PC-9 (cell line): ENCODE measurements around the gene HNRNPM. TPM values are rescaled to one million over a fixed set of nuclear protein-coding genes. Genes with fewer than 3 reads are reported as not detected.
"Not testable (repeated sequence)": the region's sequence is repeated elsewhere in the genome, so short reads cannot be mapped to it uniquely, and the experiment has no call there.

Experiments used
- BruUV-seq: library from RNA; stranded (reverse); fragments of 400-500 nt; replicated peaks from 2 replicates; lab custom pipeline; 2021; lab: Mats Ljungman, UMichigan
- CTCF ChIA-PET: fragments of 300-600 bp; sonication (Branson Sonifier 250); formaldehyde crosslinking; loops from one replicate; lab custom pipeline; 2022; ENCODE audit warnings: antibody characterized with exemption; lab: Charles Lee
- POLR2A ChIA-PET: fragments of 300-600 bp; sonication (Branson Sonifier 250); formaldehyde crosslinking; loops from one replicate; lab custom pipeline; 2022; ENCODE audit warnings: antibody characterized with exemption; ENCODE audit not compliant: unreplicated experiment; lab: Charles Lee
- DNase-seq, 2 experiments: peaks; one replicate each; pipeline versions ENCODE4 v3.0.0 to v3.0.0-alpha.2; 2015 to 2022; ENCODE audit warnings: mixed read lengths in 1 of 2
- H2AFZ ChIP-seq: fragments of 200-600 bp; sonication (generic); 2 replicates; pipeline ENCODE4 v1.8.1; 2017; ENCODE audit warnings: antibody characterized with exemption
- H3F3A ChIP-seq: fragments of 200-600 bp; sonication (generic); 2 replicates; pipeline ENCODE4 v1.8.1; 2017; ENCODE audit warnings: antibody characterized with exemption, mild to moderate bottlenecking, low read depth; ENCODE audit not compliant: insufficient read depth
- H3K27ac ChIP-seq: fragments of 200-600 bp; sonication (generic); 2 replicates; pipeline ENCODE4 v1.6.1; 2016; ENCODE audit warnings: mixed run types
- H3K27me3 ChIP-seq: fragments of 200-600 bp; sonication (generic); 2 replicates; pipeline ENCODE4 v1.6.1; 2016; ENCODE audit warnings: low read depth, mixed run types; ENCODE audit not compliant: insufficient read depth
- H3K36me3 ChIP-seq: fragments of 200-600 bp; sonication (generic); 2 replicates; pipeline ENCODE4 v1.6.1; 2016; ENCODE audit warnings: low read depth, mixed run types
- H3K4me1 ChIP-seq: fragments of 200-600 bp; sonication (generic); replicated peaks from 2 replicates; pipeline ENCODE4 v1.6.1; 2016; ENCODE audit warnings: mixed run types; ENCODE audit not compliant: insufficient read depth
- H3K4me2 ChIP-seq: fragments of 200-600 bp; sonication (generic); 2 replicates; pipeline ENCODE4 v1.6.1; 2017; ENCODE audit warnings: mixed run types
- H3K4me3 ChIP-seq: fragments of 200-600 bp; sonication (generic); 2 replicates; pipeline ENCODE4 v1.6.1; 2016; ENCODE audit warnings: mixed run types
- H3K79me2 ChIP-seq: fragments of 200-600 bp; sonication (generic); 2 replicates; pipeline ENCODE4 v1.6.1; 2017; ENCODE audit warnings: low read depth, mixed run types
- H3K9me2 ChIP-seq: fragments of 200-600 bp; sonication (generic); 2 replicates; pipeline ENCODE4 v1.8.1; 2017; ENCODE audit warnings: mild to moderate bottlenecking; ENCODE audit not compliant: insufficient read depth
- H3K9me3 ChIP-seq: fragments of 200-600 bp; sonication (generic); 2 replicates; pipeline ENCODE4 v1.8.1; 2016; ENCODE audit warnings: low read depth; ENCODE audit not compliant: insufficient read depth
- H4K20me1 ChIP-seq: fragments of 200-600 bp; sonication (generic); 2 replicates; pipeline ENCODE4 v1.8.1; 2017; ENCODE audit not compliant: insufficient read depth
- EZH2 ChIP-seq: fragments of 200-600 bp; sonication (generic); IDR thresholded peaks from 2 replicates; pipeline ENCODE4 v1.8.0; 2017; ENCODE audit warnings: antibody characterized with exemption, low read depth
- intact Hi-C: fragments of 100-400 bp; cut with micrococcal nuclease; formaldehyde crosslinking; loops from one replicate; pipeline ENCODE4 v1.10.0; 2022; ENCODE audit not compliant: unreplicated experiment
- total RNA-seq: library from RNA; stranded (reverse); gene quantifications from 2 replicates; pipeline ENCODE4 v1.2.3, GENCODE V29; 2021
- TF ChIP-seq, protein P1 (sequence below): fragments of 200-600 bp; sonication (generic); conservative IDR thresholded peaks from 2 replicates; pipeline ENCODE4 v1.6.1; 2017; ENCODE audit warnings: mixed run types, antibody characterized with exemption, mild to moderate bottlenecking, moderate library complexity

HNRNPM gene
- total RNA-seq, 1 experiment from 2014 or later, result 239 TPM

DNA sequence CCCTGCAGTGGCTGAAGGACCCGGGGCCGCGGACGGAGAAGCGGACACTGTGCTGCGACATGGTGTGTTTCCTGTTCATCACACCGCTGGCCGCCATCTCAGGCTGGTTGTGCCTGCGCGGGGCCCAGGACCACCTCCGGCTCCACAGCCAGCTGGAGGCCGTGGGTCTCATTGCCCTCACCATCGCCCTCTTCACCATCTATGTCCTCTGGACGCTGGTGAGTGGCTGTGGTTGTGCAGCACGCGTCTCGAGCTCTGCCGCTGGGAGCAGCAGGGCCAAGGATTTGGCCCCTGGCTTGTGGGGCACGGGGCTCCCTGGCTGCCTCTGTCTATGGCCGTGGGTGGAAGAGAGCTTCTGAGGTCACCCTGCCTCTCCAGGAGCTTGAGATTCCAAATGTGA is 14.1 kb upstream of the HNRNPM start:
- BruUV-seq, result no TSS peak
- no peak overlapping the region for H2AFZ ChIP-seq
- peaks cover 15% of the 10 kb centered on the region for H3K4me1 ChIP-seq

DNA sequence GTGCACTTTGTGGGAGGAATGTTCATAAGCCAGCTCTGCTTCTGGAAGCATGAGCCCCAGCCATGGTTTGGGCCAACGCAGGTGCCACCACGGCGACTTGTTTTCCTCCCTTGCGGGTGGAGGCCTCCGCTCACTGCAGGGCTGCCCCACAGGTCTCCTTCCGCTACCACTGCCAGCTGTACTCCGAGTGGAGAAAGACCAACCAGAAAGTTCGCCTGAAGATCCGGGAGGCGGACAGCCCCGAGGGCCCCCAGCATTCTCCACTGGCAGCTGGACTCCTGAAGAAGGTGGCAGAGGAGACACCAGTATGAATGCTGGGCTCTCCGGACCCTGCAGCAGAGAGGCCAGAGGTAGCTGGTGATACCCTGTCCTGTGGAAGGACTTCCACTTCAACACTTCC is 6.5 kb upstream of the HNRNPM start:
- intact Hi-C loops, result no loop called here
- no peaks in the 10 kb centered on the region for H4K20me1 ChIP-seq
- H2AFZ ChIP-seq, result no peak overlapping the region
- H3K4me2 ChIP-seq, result no peak overlapping the region
- no peaks in the 10 kb centered on the region for H3K9me2 ChIP-seq
- H3K27me3 ChIP-seq, result no peaks in the 10 kb centered on the region
- H3K79me2 ChIP-seq, result no peaks in the 10 kb centered on the region
- POLR2A ChIA-PET, result no interaction called here
- BruUV-seq, result no TSS peak
- H3K27ac ChIP-seq, result no peak overlapping the region
- TF ChIP-seq, protein P1, sequence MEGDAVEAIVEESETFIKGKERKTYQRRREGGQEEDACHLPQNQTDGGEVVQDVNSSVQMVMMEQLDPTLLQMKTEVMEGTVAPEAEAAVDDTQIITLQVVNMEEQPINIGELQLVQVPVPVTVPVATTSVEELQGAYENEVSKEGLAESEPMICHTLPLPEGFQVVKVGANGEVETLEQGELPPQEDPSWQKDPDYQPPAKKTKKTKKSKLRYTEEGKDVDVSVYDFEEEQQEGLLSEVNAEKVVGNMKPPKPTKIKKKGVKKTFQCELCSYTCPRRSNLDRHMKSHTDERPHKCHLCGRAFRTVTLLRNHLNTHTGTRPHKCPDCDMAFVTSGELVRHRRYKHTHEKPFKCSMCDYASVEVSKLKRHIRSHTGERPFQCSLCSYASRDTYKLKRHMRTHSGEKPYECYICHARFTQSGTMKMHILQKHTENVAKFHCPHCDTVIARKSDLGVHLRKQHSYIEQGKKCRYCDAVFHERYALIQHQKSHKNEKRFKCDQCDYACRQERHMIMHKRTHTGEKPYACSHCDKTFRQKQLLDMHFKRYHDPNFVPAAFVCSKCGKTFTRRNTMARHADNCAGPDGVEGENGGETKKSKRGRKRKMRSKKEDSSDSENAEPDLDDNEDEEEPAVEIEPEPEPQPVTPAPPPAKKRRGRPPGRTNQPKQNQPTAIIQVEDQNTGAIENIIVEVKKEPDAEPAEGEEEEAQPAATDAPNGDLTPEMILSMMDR, result no peak
- no peak for TF ChIP-seq EZH2
- H3F3A ChIP-seq, result peaks cover 39% of the 10 kb centered on the region
- no peak for DNase-seq
- H3K9me3 ChIP-seq, result no peaks in the 10 kb centered on the region
- no peaks in the 10 kb centered on the region for H3K36me3 ChIP-seq
- H3K4me1 ChIP-seq, result peaks cover 23% of the 10 kb centered on the region
- CTCF ChIA-PET, result no interaction called here
- H3K4me3 ChIP-seq, result no peak overlapping the region

More for the DNA sequence above, 14.1 kb upstream of the HNRNPM start:
- ChIA-PET CTCF (no interaction called here), POLR2A (no interaction called here)
- H3K9me2 ChIP-seq, result no peaks in the 10 kb centered on the region
- no peaks in the 10 kb centered on the region for H3K27me3 ChIP-seq
- no peaks in the 10 kb centered on the region for H4K20me1 ChIP-seq
- no peak overlapping the region for H3K27ac ChIP-seq
- H3K36me3 ChIP-seq, result no peaks in the 10 kb centered on the region
- no peak overlapping the region for H3K4me3 ChIP-seq
- TF ChIP-seq EZH2, result no peak
- TF ChIP-seq, protein P1, result no peak
- intact Hi-C loops, result no loop called here
- H3K9me3 ChIP-seq, result no peaks in the 10 kb centered on the region
- H3K4me2 ChIP-seq, result no peak overlapping the region
- peaks cover 24% of the 10 kb centered on the region for H3F3A ChIP-seq
- no peaks in the 10 kb centered on the region for H3K79me2 ChIP-seq
- DNase-seq, result no peak

DNA sequence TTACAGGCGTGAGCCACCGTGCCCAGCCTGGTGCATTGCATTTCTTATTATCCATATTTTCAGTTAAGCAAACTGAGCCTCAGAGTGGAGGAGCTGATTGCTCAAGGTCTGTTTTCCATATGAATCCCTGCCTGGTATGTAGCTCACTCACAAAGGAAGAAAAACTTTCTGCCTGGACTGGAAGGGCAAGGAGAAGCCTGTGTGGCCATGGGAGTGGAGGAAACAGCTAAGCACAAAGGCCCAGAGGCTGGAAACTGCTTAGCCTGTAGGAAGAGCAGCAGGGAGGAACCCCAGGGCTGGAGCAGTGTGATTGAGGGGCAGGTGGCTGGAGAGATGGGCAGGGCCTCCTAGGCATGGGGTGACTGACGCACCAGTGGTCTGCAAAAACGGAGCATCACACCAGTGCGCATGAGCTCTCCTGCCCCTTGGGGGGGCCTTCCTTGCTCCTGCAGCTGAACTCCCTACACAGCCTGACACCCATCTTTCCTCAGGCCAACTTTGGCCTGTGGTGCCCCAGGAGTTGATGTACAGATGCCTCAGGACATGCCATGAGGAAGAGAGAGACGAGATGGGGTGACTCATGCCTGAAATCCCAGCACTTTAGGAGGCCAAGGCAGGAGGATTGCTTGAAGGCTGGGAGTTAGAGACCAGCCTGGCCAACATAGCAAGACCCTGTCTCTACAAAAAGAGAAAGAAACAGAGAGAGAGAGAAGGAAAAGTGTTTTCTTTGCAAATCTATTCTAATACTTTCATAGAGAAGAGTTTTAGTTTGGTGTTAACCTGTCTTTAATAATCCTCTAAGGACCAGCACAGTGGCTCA is 2.8 kb upstream of the HNRNPM start:
- TF ChIP-seq, protein P1, result no peak
- no peak for TF ChIP-seq EZH2
- no peak overlapping the region for H3K4me2 ChIP-seq

DNA sequence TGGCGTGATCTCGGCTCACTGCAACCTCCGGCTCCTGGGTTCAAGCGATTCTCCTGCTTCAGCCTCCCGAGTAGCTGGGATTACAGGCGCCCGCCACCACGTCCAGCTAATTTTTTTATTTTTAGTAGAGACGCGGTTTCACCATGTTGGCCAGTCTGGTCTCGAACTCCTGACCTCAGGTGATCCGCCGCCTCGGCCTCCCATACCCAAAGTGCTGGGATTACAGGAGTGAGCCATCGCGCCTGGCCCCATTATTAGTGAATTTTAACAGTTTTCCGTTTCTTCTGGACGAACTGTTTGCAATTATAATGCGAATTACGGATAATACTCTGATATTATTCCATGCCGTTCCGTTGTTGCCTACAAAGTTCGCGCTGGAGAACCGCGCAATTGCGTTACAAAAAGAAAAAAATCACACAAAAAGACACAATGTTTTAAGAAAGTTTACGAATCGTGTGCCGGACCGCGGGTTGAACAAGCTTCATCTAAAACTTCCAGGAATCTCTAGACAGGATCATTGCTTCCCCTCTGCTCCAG is 567 bp upstream of the HNRNPM start:
- H3K27ac ChIP-seq, result peak overlapping the region; percentile 76
- H2AFZ ChIP-seq, result peak overlapping the region; percentile 84
- not testable (repeated sequence) for H3K9me3 ChIP-seq, H3K27me3 ChIP-seq, H3K9me2 ChIP-seq, DNase-seq
- intact Hi-C loops, result loop anchor here (1.0 kb wide), 2 partner anchors 10 to 54 kb away; partner anchors contain the start of gene RAB11B
- H3K4me3 ChIP-seq, result peak overlapping the region; percentile 98
- H3K79me2 ChIP-seq, result peaks cover 45% of the 10 kb centered on the region
- peaks cover 38% of the 10 kb centered on the region for H3F3A ChIP-seq
- H3K4me2 ChIP-seq, result peak overlapping the region; percentile 98
- H3K4me1 ChIP-seq, result peaks cover 35% of the 10 kb centered on the region
- POLR2A ChIA-PET, result interaction anchor here (0.5 to 1.1 kb wide), 7 partner anchors 9 to 133 kb away, joined by 3 to 11 read pairs (median 3); no protein-coding TSS in a partner anchor
- peaks cover 37% of the 10 kb centered on the region for H4K20me1 ChIP-seq
- BruUV-seq, result TSS peak; percentile 90
- H3K36me3 ChIP-seq, result peaks cover 11% of the 10 kb centered on the region; the same call in 1 of the 2 replicates
- CTCF ChIA-PET, result interaction anchor here (0.5 kb wide), 1 partner anchor 30 kb away, joined by 4 read pairs; no protein-coding TSS in a partner anchor

More for the DNA sequence above, 2.8 kb upstream of the HNRNPM start:
- no peaks in the 10 kb centered on the region for H3K27me3 ChIP-seq
- peaks cover 14% of the 10 kb centered on the region for H4K20me1 ChIP-seq
- no peak overlapping the region for H3K4me3 ChIP-seq
- CTCF ChIA-PET, result interaction anchor here (0.6 kb wide), 1 partner anchor 77 kb away, joined by 5 read pairs; no protein-coding TSS in a partner anchor
- H3F3A ChIP-seq, result peaks cover 31% of the 10 kb centered on the region
- H3K79me2 ChIP-seq, result peaks cover 22% of the 10 kb centered on the region
- no peak overlapping the region for H3K27ac ChIP-seq
- H3K9me2 ChIP-seq, result no peaks in the 10 kb centered on the region
- no peaks in the 10 kb centered on the region for H3K9me3 ChIP-seq
- no TSS peak for BruUV-seq
- peaks cover 26% of the 10 kb centered on the region for H3K4me1 ChIP-seq
- POLR2A ChIA-PET, result no interaction called here
- DNase-seq, result peak in 1 of 2 experiments; percentile 67
- H2AFZ ChIP-seq, result no peak overlapping the region
- H3K36me3 ChIP-seq, result peaks cover 6% of the 10 kb centered on the region; the same call in 1 of the 2 replicates
- intact Hi-C loops, result no loop called here
